Ovary (tissue), 9 donors: ENCODE measurements around the gene NUMBL. TPM values are rescaled to one million over a fixed set of nuclear protein-coding genes. Genes with fewer than 3 reads are reported as not detected.

Source experiments
- DNase-seq, 5 donors: peaks; one replicate each; pipeline ENCODE4 v3.0.0-alpha.2; 2019 to 2020
- H3K27ac ChIP-seq, 2 donors: fragments of 200-600 bp; one replicate each; pipeline versions ENCODE4 v1.5.1 to v1.8.0; 2019 to 2022
- H3K27me3 ChIP-seq: fragments of 200-600 bp; one replicate; pipeline ENCODE4 v1.8.0; 2022
- H3K36me3 ChIP-seq: fragments of 200-600 bp; sonication (generic); one replicate; pipeline ENCODE4 v1.5.1; 2019
- H3K4me1 ChIP-seq: one replicate; pipeline ENCODE4 v1.8.1; 2013; ENCODE audit warnings: mild to moderate bottlenecking, moderate library complexity; ENCODE audit not compliant: insufficient read depth
- H3K4me3 ChIP-seq: fragments of 200-600 bp; sonication (generic); one replicate; pipeline ENCODE4 v1.5.1; 2017
- H3K9me3 ChIP-seq, 2 donors: fragments of 200-600 bp in 1 of 2; sonication (generic) in 1 of 2; one replicate each; pipeline versions ENCODE4 v1.5.1 to v1.8.1; 2013 to 2019; ENCODE audit warnings: mild to moderate bottlenecking in 1 of 2, moderate library complexity in 1 of 2
- CTCF ChIP-seq, 3 donors: fragments of 450-650 bp in 2 of 3; fragments of 200-600 bp in 1 of 3; IDR thresholded peaks; one replicate each; pipeline versions ENCODE4 v1.5.1 to v1.8.0; 2016 to 2022; ENCODE audit warnings: antibody characterized with exemption in 3 of 3, mild to moderate bottlenecking in 1 of 3
- EP300 ChIP-seq: sonication (generic); formaldehyde crosslinking; IDR thresholded peaks from one replicate; pipeline ENCODE4 v1.6.1; 2017; ENCODE audit warnings: antibody characterized with exemption
- POLR2A ChIP-seq: fragments of 450-650 bp; IDR thresholded peaks from one replicate; pipeline ENCODE4 v1.6.1; 2017; ENCODE audit warnings: antibody characterized with exemption, mild to moderate bottlenecking, moderate library complexity
- WGBS, 3 donors: extraction: QIAGEN DNeasy Blood & Tissue Kit in 1 of 3; methylation state at CpG; one replicate each; pipeline versions ENCODE4 v1.1.5 to v1.1.7; 2013 to 2017; 5-methylcytosine and 5-hydroxymethylcytosine counted together
- intact Hi-C, 4 donors: fragments of 100-400 bp; cut with DNase I; formaldehyde crosslinking; loops; one replicate each; pipeline versions ENCODE4 v1.11.0 to v1.15.1; 2022 to 2023
- polyA plus RNA-seq, 2 donors: library from polyadenylated mRNA; stranded (reverse); fragments of 200-250 nt in 1 of 2; fragments of 350-450 nt in 1 of 2; fragmentation: Illumina TruSeq in 1 of 2; extraction: RNeasy Lipid Tissue Mini Kit (QIAGEN cat#74804) in 1 of 2; gene quantifications; one replicate each; pipeline ENCODE4 v1.2.3, GENCODE V29; 2013 to 2014
- total RNA-seq, 7 donors: library from RNA; depleted of rRNA in 2 of 7; stranded (reverse); fragments of >200 nt in 2 of 7; fragmentation: NEBNext Ultra II Directional in 3 of 7; extraction: Animal tissue kit (Norgen Biotek cat#: 25700) in 3 of 7; gene quantifications; one replicate each; pipeline versions ENCODE4 v1.1.0 to v1.2.4, GENCODE V29; 2016 to 2023
- donor health status: DM: no; HTN: no; CAD: no; lungs with moderate emphysema.
- donor health status: DM: no; HTN: no; CAD: no.
- donor health status: Bipolar disorder and iron deficiency.
- donor health status: DM: yes; HTN: yes; CAD: no.
- donor health status: DM: no; HTN: no; CAD: no.
- donor health status: DM: yes; HTN: yes; CAD: no.

Gene NUMBL
- total and polyA plus RNA-seq, 9 donors: 6.7 to 88.9 (median 62.3) TPM

- Histone ChIP-seq H3K4me3 (no peak overlapping the region), H3K27ac (peak overlapping the region in 1 of 2 donors; percentile 25), H3K4me1 (peaks cover 15% of the 10 kb centered on the region), H3K9me3 (no peaks in the 10 kb centered on the region), H3K27me3 (no peaks in the 10 kb centered on the region), H3K36me3 (no peaks in the 10 kb centered on the region)
- peak; percentile 76 to 91 (median 80) for DNase-seq
- intact Hi-C loops: no loop called here
- 23 to 40% (median 34%) methylated on average over 12 of the region's 12 CpGs for WGBS, 3 donors
- TF ChIP-seq CTCF (IDR thresholded peaks at IDR 0.05) (no peak), POLR2A (no peak), EP300 (no peak)
Measured at GRCh38 chr19:40687525-40688016, 2.9 kb downstream of the NUMBL start.

DNA sequence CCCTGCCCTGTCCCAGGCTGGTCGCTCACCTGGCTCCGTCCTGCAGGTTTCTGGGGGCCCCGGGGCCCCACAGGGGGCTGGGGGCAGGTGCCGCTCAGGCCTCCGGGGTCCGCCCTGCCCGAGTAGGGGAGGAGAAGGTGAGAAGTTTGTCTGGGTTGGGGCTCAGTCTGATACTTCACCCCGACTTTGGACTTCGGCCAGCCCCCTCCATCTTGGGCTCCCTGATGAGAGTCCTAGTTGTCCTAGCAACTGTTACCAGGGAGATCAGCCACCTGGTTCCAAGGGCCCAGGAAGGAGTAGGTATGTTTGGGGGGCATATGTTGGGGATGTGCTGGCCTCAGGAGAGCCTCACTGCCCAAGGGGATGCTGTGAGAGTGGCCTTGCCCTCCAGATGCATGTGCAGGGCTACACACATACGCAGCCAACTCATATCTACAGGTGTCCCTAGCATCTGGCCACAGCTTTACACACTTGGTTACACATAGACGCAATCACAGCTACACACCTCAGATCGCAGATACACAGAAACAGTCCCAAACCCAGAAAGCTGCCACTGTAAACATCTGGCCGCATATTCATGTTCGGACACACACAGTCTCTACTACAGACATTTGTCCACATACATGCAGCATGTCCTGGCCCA lies 3.4 kb downstream of the NUMBL start:
- Histone ChIP-seq H3K4me1 (peaks cover 15% of the 10 kb centered on the region), H3K9me3 (no peaks in the 10 kb centered on the region), H3K27me3 (no peaks in the 10 kb centered on the region), H3K4me3 (no peak overlapping the region), H3K36me3 (no peaks in the 10 kb centered on the region), H3K27ac (peak overlapping the region in 1 of 2 donors; percentile 25)
- intact Hi-C loops: no loop called here
- no peak for TF ChIP-seq CTCF (IDR thresholded peaks at IDR 0.05)
- no peak for TF ChIP-seq EP300
- no peak for TF ChIP-seq POLR2A
- WGBS, 3 donors: 79 to 84% (median 84%) methylated on average over 14 of the region's 14 CpGs
- DNase-seq: no peak

DNA sequence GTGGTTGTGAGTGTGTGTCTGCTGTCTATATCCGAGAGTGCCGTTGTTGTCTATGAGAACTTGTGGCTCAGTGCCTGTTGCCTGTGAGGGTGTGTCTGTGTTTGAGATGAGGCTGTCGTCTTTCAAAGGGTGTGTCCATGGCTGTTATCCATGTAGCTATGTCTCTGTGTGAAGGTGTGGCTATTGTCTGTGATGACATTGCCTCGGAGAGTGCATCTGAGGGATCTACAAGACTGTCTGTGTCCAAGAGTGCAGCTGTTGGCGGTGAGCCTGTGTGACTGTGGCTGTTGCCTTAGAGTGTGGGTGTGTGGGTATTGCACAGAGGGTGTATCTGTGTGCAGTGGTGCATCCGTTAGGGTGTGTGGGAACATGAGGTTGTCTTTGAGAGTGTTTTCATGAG lies 4.9 kb downstream of the NUMBL start:
- no peak for DNase-seq
- Histone ChIP-seq H3K4me1 (peaks cover 12% of the 10 kb centered on the region), H3K27ac (no peak overlapping the region), H3K4me3 (no peak overlapping the region), H3K9me3 (no peaks in the 10 kb centered on the region), H3K27me3 (no peaks in the 10 kb centered on the region), H3K36me3 (no peaks in the 10 kb centered on the region)
- TF ChIP-seq EP300: no peak
- WGBS, 3 donors: 69 to 80% (median 71%) methylated on average over 6 of the region's 6 CpGs
- intact Hi-C loops: no loop called here

DNA sequence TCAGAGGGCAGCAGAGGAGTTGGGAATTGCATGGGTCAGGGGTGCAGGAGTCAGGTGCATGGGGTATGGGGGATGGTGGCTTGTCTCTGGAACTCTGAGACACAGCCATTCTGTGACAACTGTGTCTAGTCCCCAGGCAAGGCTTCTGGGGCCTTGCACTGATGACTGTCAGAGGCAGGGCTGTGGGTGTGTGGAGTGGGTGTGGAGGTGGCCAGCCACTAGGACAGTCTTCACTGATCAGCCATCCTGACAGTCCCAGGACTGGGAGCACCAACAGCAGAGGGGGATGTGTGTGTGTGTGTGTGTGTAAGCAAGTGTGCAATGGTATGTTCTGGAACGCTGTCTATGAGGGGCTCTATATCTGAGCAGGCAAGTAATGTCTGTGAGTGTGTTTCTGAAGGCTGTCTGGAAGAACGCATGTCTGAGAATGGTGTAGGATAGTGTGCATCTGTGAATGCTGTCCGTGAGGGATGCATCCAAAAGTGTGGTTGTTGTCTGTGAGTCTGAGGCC lies 5.4 kb downstream of the NUMBL start:
- Histone ChIP-seq H3K36me3 (no peaks in the 10 kb centered on the region), H3K27me3 (no peaks in the 10 kb centered on the region), H3K9me3 (no peaks in the 10 kb centered on the region), H3K4me1 (peaks cover 12% of the 10 kb centered on the region), H3K27ac (no peak overlapping the region), H3K4me3 (no peak overlapping the region)
- TF ChIP-seq CTCF (IDR thresholded peaks at IDR 0.05) (no peak), EP300 (no peak)
- 81 to 85% (median 81%) methylated on average over 3 of the region's 3 CpGs for WGBS, 3 donors
- intact Hi-C loops: no loop called here
- no peak for DNase-seq

DNA sequence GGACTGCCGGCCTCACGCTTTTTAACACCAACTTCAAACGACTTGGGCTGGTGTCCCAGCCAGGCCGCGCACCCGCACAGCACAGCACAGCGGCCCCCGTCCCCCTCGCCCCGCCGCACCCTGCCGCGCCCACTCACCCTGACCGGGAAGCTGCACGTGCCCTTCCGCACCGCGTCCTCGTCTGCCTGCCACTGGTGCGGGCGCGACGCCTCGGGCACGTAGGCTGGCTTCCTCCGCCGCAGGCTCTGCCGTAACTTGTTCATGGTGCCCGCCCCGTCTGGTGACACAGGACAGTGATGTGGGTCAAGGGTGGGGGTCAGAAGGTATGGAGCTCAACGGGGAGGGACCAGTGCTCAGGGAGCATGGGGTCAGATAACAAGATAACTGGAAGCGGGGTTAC lies 6.2 kb downstream of the NUMBL start:
- Histone ChIP-seq H3K27me3 (no peaks in the 10 kb centered on the region), H3K9me3 (no peaks in the 10 kb centered on the region), H3K4me3 (no peak overlapping the region), H3K4me1 (peaks cover 12% of the 10 kb centered on the region), H3K27ac (no peak overlapping the region), H3K36me3 (no peaks in the 10 kb centered on the region)
- DNase-seq: no peak
- 92 to 94% (median 92%) methylated on average over 32 of the region's 32 CpGs for WGBS, 3 donors
- no peak for TF ChIP-seq CTCF (IDR thresholded peaks at IDR 0.05)
- TF ChIP-seq EP300: no peak
- TF ChIP-seq POLR2A: no peak
- intact Hi-C loops: no loop called here
